ENCODE data around the gene SECTM1. TPM values are rescaled to one million over a fixed set of nuclear protein-coding genes. Genes with fewer than 3 reads are reported as not detected.

SECTM1 gene
- total RNA-seq, 5 donors from 2014 or later (not counting 1 experiment from before 2014, with no cell fraction given) = 1.3 to 5.1 (median 4.4) TPM

- peak overlapping the region; percentile 62 for H3K27ac ChIP-seq (ENCODE audit: low read length)
- no peaks in the 10 kb centered on the region for H3K9me3 Mint-ChIP-seq
- 25% methylated on average over 10 of the region's 16 CpGs for WGBS (ENCODE audit: insufficient coverage)
- peaks cover 3 to 6% of the 10 kb centered on the region in 2 donors for H3K27me3 Mint-ChIP-seq
- H3K4me1 Mint-ChIP-seq = peaks cover 24 to 35% (median 25%) of the 10 kb centered on the region in 3 donors
- ATAC-seq (replicated peaks in 1 of 4) (peak; percentile 13 to 56 (median 26)), DNase-seq (peak in 2 of 35 experiments; percentile 22 to 46)
- ChIA-PET CTCF (interaction anchor here (0.6 kb wide), 2 partner anchors 37 to 120 kb away, joined by 5 to 8 read pairs; no protein-coding TSS in a partner anchor), POLR2A (interaction anchor here in 1 of 2 donors (0.6 to 0.7 kb wide), 2 partner anchors 20 to 211 kb away, joined by 4 read pairs; no protein-coding TSS in a partner anchor)
- no peaks in the 10 kb centered on the region for H3K36me3 Mint-ChIP-seq
- H3K4me3 ChIP-seq (ENCODE audit: control insufficient read depth in 1 of 2, extremely low read depth in 1 of 2, low read length in 1 of 2) = peak overlapping the region; percentile 26 to 62
- no peaks in the 10 kb centered on the region for H3K9me3 ChIP-seq
- peaks cover 0 to 50% of the 10 kb centered on the region in 2 experiments for H3K27me3 ChIP-seq (replicated peaks in 1 of 2; ENCODE audit: control insufficient read depth in 2 of 2, extremely low read depth in 1 of 2, insufficient read depth in 2 of 2, low read length in 1 of 2)
- peak overlapping the region; percentile 100 for H3K27ac Mint-ChIP-seq
- peak overlapping the region; percentile 95 to 98 (median 96) for H3K4me3 Mint-ChIP-seq
- H3K4me1 ChIP-seq (ENCODE audit: control insufficient read depth in 1 of 2, extremely low read depth in 1 of 2, insufficient read depth in 2 of 2, low read length in 2 of 2) = peaks cover 6 to 35% of the 10 kb centered on the region in 2 experiments
- no peaks in the 10 kb centered on the region for H3K36me3 ChIP-seq (ENCODE audit: control insufficient read depth in 2 of 2, extremely low read depth in 1 of 2, insufficient read depth in 1 of 2, low read length in 1 of 2)
Observed at GRCh38 chr17:82334622-82335394, 1.2 kb upstream of the SECTM1 start.

DNA sequence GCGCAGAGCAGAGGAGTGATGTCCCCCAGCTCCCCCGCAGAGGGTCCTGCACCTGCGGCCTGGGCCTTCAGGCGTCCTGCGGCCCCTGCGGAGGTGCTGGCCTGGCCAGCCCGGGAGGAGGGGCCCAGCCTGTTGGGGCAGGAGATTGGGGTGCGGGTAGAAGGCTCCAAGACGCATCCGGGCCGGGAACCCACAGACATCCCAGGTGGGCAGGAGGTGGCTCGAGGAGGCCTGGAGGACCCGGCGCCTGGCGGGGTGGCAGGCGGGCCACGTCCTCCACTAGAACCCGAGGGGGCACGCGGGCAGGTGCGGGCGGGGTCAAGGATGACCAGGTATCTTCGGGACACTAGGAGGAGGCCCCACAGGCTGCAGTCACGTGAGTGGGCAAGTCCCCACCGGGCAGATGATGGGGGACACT, 647 bp upstream of the SECTM1 start:
- Histone ChIP-seq H3K27ac (ENCODE audit: low read length) (peak overlapping the region; percentile 62), H3K36me3 (ENCODE audit: control insufficient read depth in 2 of 2, extremely low read depth in 1 of 2, insufficient read depth in 1 of 2, low read length in 1 of 2) (no peaks in the 10 kb centered on the region), H3K9me3 (no peaks in the 10 kb centered on the region), H3K4me1 (ENCODE audit: control insufficient read depth in 1 of 2, extremely low read depth in 1 of 2, insufficient read depth in 2 of 2, low read length in 2 of 2) (peaks cover 6 to 35% of the 10 kb centered on the region in 2 experiments), H3K4me3 (ENCODE audit: control insufficient read depth in 1 of 2, extremely low read depth in 1 of 2, low read length in 1 of 2) (peak overlapping the region; percentile 26 to 62), H3K27me3 (replicated peaks in 1 of 2; ENCODE audit: control insufficient read depth in 2 of 2, extremely low read depth in 1 of 2, insufficient read depth in 2 of 2, low read length in 1 of 2) (peaks cover 0 to 50% of the 10 kb centered on the region in 2 experiments)
- Mint-ChIP-seq H3K27me3 (peaks cover 3 to 6% of the 10 kb centered on the region in 2 donors), H3K36me3 (no peaks in the 10 kb centered on the region), H3K9me3 (no peaks in the 10 kb centered on the region), H3K27ac (peak overlapping the region; percentile 39 to 100), H3K4me3 (peak overlapping the region; percentile 95 to 98 (median 96)), H3K4me1 (peaks cover 24 to 35% (median 25%) of the 10 kb centered on the region in 3 donors)
- 59% methylated on average over 22 of the region's 25 CpGs for WGBS (ENCODE audit: insufficient coverage)
- ChIA-PET CTCF (interaction anchor here (0.6 to 0.9 kb wide), 3 partner anchors 17 to 228 kb away, joined by 3 to 5 read pairs (median 4); no protein-coding TSS in a partner anchor), POLR2A (interaction anchor here in 1 of 2 donors (0.6 kb wide), 1 partner anchor 19 kb away, joined by 4 read pairs; no protein-coding TSS in a partner anchor)
- ATAC-seq (replicated peaks in 1 of 4) (no peak), DNase-seq (no peak)

- H3K27ac Mint-ChIP-seq = peak overlapping the region; percentile 76 to 84
- ChIA-PET CTCF (interaction anchor here (0.5 to 0.8 kb wide), 2 partner anchors 31 to 32 kb away, joined by 3 to 4 read pairs; no protein-coding TSS in a partner anchor), POLR2A (interaction anchor here in 1 of 2 donors (0.5 kb wide), 1 partner anchor 22 kb away, joined by 5 read pairs; no protein-coding TSS in a partner anchor)
- H3K27me3 Mint-ChIP-seq = peaks cover 3 to 6% of the 10 kb centered on the region in 2 donors
- H3K9me3 ChIP-seq = no peaks in the 10 kb centered on the region
- H3K4me3 Mint-ChIP-seq = peak overlapping the region; percentile 78 to 96 (median 89)
- peaks cover 24 to 28% (median 25%) of the 10 kb centered on the region in 3 donors for H3K4me1 Mint-ChIP-seq
- peak in 4 of 35 experiments; percentile 30 to 49 (median 42) for DNase-seq
- no peaks in the 10 kb centered on the region for H3K36me3 ChIP-seq (ENCODE audit: control insufficient read depth in 2 of 2, extremely low read depth in 1 of 2, insufficient read depth in 1 of 2, low read length in 1 of 2)
- peak; percentile 48 to 56 (median 50) for ATAC-seq (replicated peaks in 1 of 4)
- H3K36me3 Mint-ChIP-seq = no peaks in the 10 kb centered on the region
- peaks cover 0 to 59% of the 10 kb centered on the region in 2 experiments for H3K27me3 ChIP-seq (replicated peaks in 1 of 2; ENCODE audit: control insufficient read depth in 2 of 2, extremely low read depth in 1 of 2, insufficient read depth in 2 of 2, low read length in 1 of 2)
- peak overlapping the region; percentile 53 to 62 for H3K4me3 ChIP-seq (ENCODE audit: control insufficient read depth in 1 of 2, extremely low read depth in 1 of 2, low read length in 1 of 2)
- H3K4me1 ChIP-seq (ENCODE audit: control insufficient read depth in 1 of 2, extremely low read depth in 1 of 2, insufficient read depth in 2 of 2, low read length in 2 of 2) = peaks cover 6 to 35% of the 10 kb centered on the region in 2 experiments
- H3K27ac ChIP-seq (ENCODE audit: low read length) = no peak overlapping the region
- WGBS (ENCODE audit: insufficient coverage) = 19% methylated on average over 25 of the region's 32 CpGs
- H3K9me3 Mint-ChIP-seq = no peaks in the 10 kb centered on the region
Observed at GRCh38 chr17:82332669-82333278, 792 bp downstream of the SECTM1 start.

DNA sequence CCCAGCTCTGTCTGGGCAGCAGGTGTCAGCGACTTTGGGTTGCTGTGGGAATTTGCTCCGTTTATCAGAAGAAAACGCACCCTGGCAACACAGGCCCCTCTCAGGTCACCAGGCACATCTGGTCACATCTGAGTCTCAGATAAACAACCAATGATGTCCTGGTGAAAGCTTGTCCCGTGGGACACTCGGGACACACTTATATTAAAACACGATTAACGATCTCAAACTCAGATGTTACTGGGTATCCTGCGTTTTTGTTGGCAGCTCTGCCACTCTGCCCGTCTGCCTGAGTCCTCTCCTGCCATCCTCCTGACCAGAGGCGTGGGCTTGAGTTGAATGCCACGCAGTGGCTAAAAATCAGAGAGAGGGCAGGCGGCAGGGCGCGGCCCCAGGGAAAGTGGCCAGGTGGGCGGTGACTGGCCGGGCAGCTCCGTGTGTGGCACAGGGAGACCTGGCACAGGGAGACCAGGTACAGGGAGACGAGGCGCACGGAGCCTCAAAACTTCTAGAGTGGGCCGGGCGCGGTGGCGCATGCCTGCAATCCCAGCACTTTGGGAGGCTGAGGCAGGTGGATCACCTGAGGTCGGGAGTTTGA, 2.1 kb downstream of the SECTM1 start:
- H3K9me3 ChIP-seq = no peaks in the 10 kb centered on the region
- ATAC-seq (replicated peaks in 1 of 4) (no peak), DNase-seq (no peak)
- WGBS (ENCODE audit: insufficient coverage) = 96% methylated on average over 22 of the region's 25 CpGs
- no peaks in the 10 kb centered on the region for H3K9me3 Mint-ChIP-seq
- no peaks in the 10 kb centered on the region for H3K36me3 ChIP-seq (ENCODE audit: control insufficient read depth in 2 of 2, extremely low read depth in 1 of 2, insufficient read depth in 1 of 2, low read length in 1 of 2)
- peaks cover 3 to 6% of the 10 kb centered on the region in 2 donors for H3K27me3 Mint-ChIP-seq
- H3K27me3 ChIP-seq (replicated peaks in 1 of 2; ENCODE audit: control insufficient read depth in 2 of 2, extremely low read depth in 1 of 2, insufficient read depth in 2 of 2, low read length in 1 of 2) = peaks cover 0 to 59% of the 10 kb centered on the region in 2 experiments
- H3K36me3 Mint-ChIP-seq = no peaks in the 10 kb centered on the region
- peaks cover 24 to 28% (median 25%) of the 10 kb centered on the region in 3 donors for H3K4me1 Mint-ChIP-seq
- H3K27ac ChIP-seq (ENCODE audit: low read length) = no peak overlapping the region
- no peak overlapping the region for H3K27ac Mint-ChIP-seq
- peaks cover 6 to 35% of the 10 kb centered on the region in 2 experiments for H3K4me1 ChIP-seq (ENCODE audit: control insufficient read depth in 1 of 2, extremely low read depth in 1 of 2, insufficient read depth in 2 of 2, low read length in 2 of 2)
- ChIA-PET POLR2A (no interaction called here), CTCF (no interaction called here)
- peak overlapping the region in 2 of 3 donors; percentile 41 to 96 for H3K4me3 Mint-ChIP-seq
- no peak overlapping the region for H3K4me3 ChIP-seq (ENCODE audit: control insufficient read depth in 1 of 2, extremely low read depth in 1 of 2, low read length in 1 of 2)

DNA sequence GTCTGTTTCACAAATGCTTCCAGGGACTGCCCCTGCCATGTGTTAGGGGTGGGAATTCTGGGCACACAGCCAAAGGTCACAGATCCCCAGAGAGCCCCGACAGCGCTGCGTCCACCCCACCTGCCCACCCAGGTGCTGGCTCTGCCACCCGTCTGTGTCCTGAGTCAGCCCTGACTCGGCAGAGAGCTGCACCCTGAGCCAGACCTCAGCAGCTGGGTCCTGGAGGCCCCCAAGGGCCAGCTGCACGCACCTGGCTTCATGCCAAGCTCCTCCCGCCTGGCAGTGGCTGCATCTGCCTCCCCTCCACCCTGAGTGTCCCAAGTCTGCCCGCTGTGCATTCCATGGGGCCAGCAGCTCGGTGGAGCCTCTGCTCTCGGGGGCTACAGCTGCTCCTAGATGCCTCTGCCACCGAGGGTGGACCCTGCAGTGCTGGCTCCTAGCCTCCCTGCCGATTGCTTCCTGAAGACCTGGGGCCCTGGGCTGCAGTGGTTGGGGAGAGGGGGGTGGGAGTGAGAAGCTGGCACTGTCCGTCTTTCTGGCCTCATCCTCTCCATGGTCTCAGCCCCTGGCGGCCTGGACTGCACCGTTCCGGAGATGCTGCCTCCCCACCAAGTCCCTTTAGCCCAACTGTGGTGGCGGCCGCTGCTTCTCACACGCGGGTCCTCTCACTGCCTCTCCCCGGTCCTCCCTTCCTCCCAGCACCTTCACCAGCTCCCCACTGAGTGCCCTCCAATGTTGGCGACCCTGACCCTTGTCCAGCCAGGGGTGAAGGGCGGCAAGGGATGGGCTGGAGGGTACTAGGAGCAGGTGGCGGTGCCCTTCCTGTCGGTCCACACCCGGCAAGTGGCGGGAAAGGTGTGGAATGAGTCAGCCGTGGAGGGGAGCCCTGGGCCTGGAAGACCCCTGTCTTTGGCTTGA, 3.0 kb downstream of the SECTM1 start:
- Histone ChIP-seq H3K36me3 (ENCODE audit: control insufficient read depth in 2 of 2, extremely low read depth in 1 of 2, insufficient read depth in 1 of 2, low read length in 1 of 2) (no peaks in the 10 kb centered on the region), H3K27ac (ENCODE audit: low read length) (no peak overlapping the region), H3K27me3 (replicated peaks in 1 of 2; ENCODE audit: control insufficient read depth in 2 of 2, extremely low read depth in 1 of 2, insufficient read depth in 2 of 2, low read length in 1 of 2) (peaks cover 0 to 61% of the 10 kb centered on the region in 2 experiments), H3K9me3 (no peaks in the 10 kb centered on the region), H3K4me3 (ENCODE audit: control insufficient read depth in 1 of 2, extremely low read depth in 1 of 2, low read length in 1 of 2) (no peak overlapping the region), H3K4me1 (ENCODE audit: control insufficient read depth in 1 of 2, extremely low read depth in 1 of 2, insufficient read depth in 2 of 2, low read length in 2 of 2) (peaks cover 6 to 36% of the 10 kb centered on the region in 2 experiments)
- no peaks in the 10 kb centered on the region for H3K36me3 Mint-ChIP-seq
- DNase-seq (no peak), ATAC-seq (replicated peaks in 1 of 4) (no peak)
- no peaks in the 10 kb centered on the region for H3K9me3 Mint-ChIP-seq
- H3K27me3 Mint-ChIP-seq = peaks cover 3 to 6% of the 10 kb centered on the region in 2 donors
- H3K4me3 Mint-ChIP-seq = no peak overlapping the region
- ChIA-PET POLR2A (no interaction called here), CTCF (no interaction called here)
- H3K27ac Mint-ChIP-seq = no peak overlapping the region
- WGBS (ENCODE audit: insufficient coverage) = 66% methylated on average over 18 of the region's 28 CpGs
- H3K4me1 Mint-ChIP-seq = peaks cover 19 to 27% (median 20%) of the 10 kb centered on the region in 3 donors

Measured in T-cell (primary cell).